GM13977 (cell line): Measurements from ENCODE around the gene DPH7.

Source experiments
- DNase-seq: peaks from one replicate; pipeline ENCODE4 v3.0.0; 2012; ENCODE audit warnings: low spot score
- in situ Hi-C: fragments of 300-500 bp; cut with MboI; formaldehyde crosslinking; loops from one replicate; pipeline ENCODE4 v1.12.0; 2022; ENCODE audit warnings: low sequenced_read_pairs, low pct_unique_long_range_greater_than_20kb, mixed read lengths, inconsistent platforms; ENCODE audit not compliant: unreplicated experiment
- TF ChIP-seq, protein P1 (sequence below): IDR thresholded peaks from 2 replicates; pipeline ENCODE4 v1.5.1; 2012; ENCODE audit warnings: mild to moderate bottlenecking, control low read depth; ENCODE audit not compliant: insufficient read depth; ENCODE audit errors: extremely low read depth, missing control alignments

The DPH7 gene

GRCh38 chr9:137593176-137593575 is 14.5 kb upstream of the DPH7 start:
- TF ChIP-seq, protein P1, sequence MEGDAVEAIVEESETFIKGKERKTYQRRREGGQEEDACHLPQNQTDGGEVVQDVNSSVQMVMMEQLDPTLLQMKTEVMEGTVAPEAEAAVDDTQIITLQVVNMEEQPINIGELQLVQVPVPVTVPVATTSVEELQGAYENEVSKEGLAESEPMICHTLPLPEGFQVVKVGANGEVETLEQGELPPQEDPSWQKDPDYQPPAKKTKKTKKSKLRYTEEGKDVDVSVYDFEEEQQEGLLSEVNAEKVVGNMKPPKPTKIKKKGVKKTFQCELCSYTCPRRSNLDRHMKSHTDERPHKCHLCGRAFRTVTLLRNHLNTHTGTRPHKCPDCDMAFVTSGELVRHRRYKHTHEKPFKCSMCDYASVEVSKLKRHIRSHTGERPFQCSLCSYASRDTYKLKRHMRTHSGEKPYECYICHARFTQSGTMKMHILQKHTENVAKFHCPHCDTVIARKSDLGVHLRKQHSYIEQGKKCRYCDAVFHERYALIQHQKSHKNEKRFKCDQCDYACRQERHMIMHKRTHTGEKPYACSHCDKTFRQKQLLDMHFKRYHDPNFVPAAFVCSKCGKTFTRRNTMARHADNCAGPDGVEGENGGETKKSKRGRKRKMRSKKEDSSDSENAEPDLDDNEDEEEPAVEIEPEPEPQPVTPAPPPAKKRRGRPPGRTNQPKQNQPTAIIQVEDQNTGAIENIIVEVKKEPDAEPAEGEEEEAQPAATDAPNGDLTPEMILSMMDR, result no peak
- in situ Hi-C loops, result no loop called here
- no peak for DNase-seq

GRCh38 chr9:137592767-137593166 is 14.0 kb upstream of the DPH7 start:
- DNase-seq, result no peak
- in situ Hi-C loops, result no loop called here
- TF ChIP-seq, protein P1, result no peak

DNA sequence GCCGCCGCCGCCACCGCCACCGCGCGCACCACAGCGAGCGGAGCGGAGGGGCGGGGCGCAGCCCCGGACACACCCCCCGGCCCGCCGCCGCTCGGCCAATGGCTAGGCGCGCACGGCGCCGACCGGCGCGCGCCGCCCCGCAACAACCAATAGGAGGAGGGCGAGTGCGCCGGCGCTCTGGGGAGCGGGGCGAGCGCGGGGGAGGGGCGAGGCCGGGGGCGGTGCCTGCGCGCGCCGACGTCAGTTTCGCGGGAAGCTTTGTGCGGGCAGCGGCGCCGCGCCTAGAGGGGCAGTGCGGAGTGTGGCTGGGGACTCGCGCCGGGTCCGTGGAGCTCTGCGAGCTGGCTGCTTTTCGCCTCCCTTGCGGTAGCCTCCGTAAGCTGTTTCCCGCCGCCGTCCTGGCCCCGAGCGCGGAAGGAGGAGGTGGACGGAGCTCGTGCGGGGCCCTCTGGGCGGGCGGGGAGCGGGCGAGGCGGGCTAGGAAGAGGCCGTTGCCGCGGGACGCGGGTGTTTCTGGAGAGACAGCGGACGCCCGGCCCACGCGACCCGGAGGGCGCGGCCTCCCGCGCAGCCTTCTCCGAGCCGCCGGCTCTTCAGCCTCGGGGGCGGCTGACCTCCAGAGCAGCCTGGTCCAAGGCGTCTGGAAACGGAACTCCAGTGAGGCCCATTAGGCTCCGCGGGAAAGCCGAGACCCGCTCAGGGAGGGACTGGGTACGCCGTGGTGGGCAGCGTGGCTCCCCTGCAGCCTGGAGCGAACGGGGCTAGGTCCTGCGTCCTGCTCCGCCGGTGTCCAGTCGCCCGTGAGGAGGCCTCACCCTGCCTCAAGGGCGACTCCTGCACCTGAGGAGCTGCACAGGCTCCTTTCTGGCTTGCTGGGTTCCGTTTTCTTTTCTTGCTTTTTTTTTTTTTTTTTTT is 12.0 kb upstream of the DPH7 start, which contains the start of gene ZMYND19:
ZMYND19 (minus strand) TSS at position 44 of the 915 bp plus-strand sequence. CDS start 249 bp downstream, outside the sequence.
- in situ Hi-C loops, result no loop called here
- peak; percentile 100 for DNase-seq
- TF ChIP-seq, protein P1, result no peak

GRCh38 chr9:137590123-137590468 is 11.4 kb upstream of the DPH7 start:
- no peak for DNase-seq
- in situ Hi-C loops, result no loop called here
- TF ChIP-seq, protein P1, result no peak

DNA sequence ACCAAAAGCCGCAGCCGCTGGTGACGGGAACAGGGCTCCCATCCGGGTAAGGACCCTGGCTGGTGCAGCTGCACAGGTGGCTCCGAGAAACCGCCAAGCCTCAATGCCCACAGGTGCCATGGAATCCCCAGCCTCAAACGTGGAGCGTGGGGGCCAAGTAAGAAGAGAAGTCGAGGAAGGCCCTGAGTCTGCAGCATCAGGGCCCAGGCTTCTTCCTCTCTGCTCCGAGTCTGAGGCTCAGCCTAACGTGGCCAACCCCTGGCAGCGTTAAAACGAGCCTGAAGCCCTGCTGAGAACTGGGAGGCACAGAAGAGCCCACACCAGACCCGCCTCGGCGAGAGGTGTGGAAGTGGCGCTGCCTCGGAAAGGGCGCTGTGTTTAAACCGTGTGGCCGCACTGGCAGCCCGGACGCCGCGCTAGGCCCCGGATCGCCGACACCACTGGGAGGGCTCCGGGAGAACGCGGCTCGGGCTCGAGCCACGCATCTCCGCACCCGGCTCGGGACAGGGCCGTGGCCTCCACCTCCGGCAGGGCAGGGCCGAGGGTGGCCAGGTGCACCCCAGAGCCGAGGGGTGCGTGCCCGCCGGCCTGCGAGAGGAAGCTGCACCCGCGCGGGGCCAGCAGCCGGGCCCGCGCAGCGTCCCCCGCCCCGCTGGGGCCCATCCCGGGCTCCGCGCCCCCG is 10.9 kb upstream of the DPH7 start:
- no peak for DNase-seq
- TF ChIP-seq, protein P1, result no peak
- in situ Hi-C loops, result no loop called here

DNA sequence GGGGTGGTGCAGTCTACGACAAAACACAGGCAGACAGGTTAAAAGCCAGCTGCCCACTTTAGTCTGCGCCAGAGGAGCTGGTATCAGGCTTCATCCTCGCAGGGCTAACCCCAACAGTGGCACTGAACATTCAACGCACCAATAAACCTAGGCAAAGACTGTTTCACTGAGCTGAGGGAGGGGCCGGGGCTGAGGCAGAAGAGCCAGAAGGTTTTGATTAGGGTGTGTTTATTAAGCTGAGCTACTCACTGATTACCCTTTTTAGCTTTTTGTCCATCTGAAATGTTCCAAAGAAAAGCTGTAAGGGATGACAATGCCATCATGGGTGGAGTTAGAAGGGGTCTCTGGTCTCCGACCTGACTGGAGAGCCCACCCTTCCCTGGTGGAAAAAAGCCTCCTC is 10.2 kb upstream of the DPH7 start:
- DNase-seq, result no peak
- TF ChIP-seq, protein P1, result no peak
- in situ Hi-C loops, result no loop called here
